NCI-H510A treated with DMSO at 0.1 percent for 48 hours (cell line): ENCODE data around the gene MICOS13.

Experiments used
- DNase-seq: peaks from one replicate; lab custom pipeline; 2025; lab: John Stamatoyannopoulos, UW

Gene MICOS13

GRCh38 chr19:5667751-5668271, 12.5 kb downstream of the MICOS13 start:
- no peak for DNase-seq

GRCh38 chr19:5666921-5667610, 13.2 kb downstream of the MICOS13 start:
- DNase-seq = no peak

GRCh38 chr19:5665781-5666513, 14.4 kb downstream of the MICOS13 start:
- DNase-seq = no peak

- no peak for DNase-seq
Measured at GRCh38 chr19:5664515-5664914, 15.8 kb downstream of the MICOS13 start.

GRCh38 chr19:5663904-5664303, 16.4 kb downstream of the MICOS13 start:
- DNase-seq = no peak

GRCh38 chr19:5661483-5661882, 18.8 kb downstream of the MICOS13 start:
- no peak for DNase-seq

- no peak for DNase-seq
Measured at GRCh38 chr19:5655412-5655811, 24.9 kb downstream of the MICOS13 start.

- DNase-seq = no peak
Measured at GRCh38 chr19:5654931-5655330, 25.4 kb downstream of the MICOS13 start.

GRCh38 chr19:5652261-5652660, 28.1 kb downstream of the MICOS13 start:
- DNase-seq = no peak

GRCh38 chr19:5651361-5651760, 29.0 kb downstream of the MICOS13 start:
- no peak for DNase-seq

GRCh38 chr19:5648464-5648863, 31.9 kb downstream of the MICOS13 start:
- no peak for DNase-seq

- DNase-seq = no peak
Measured at GRCh38 chr19:5646703-5647102, 33.6 kb downstream of the MICOS13 start.

GRCh38 chr19:5645409-5645808, 34.9 kb downstream of the MICOS13 start:
- DNase-seq = peak; percentile 6

- DNase-seq = no peak
Measured at GRCh38 chr19:5644037-5644436, 36.3 kb downstream of the MICOS13 start.

- no peak for DNase-seq
Measured at GRCh38 chr19:5643060-5643459, 37.3 kb downstream of the MICOS13 start.

GRCh38 chr19:5642204-5642603, 38.1 kb downstream of the MICOS13 start:
- no peak for DNase-seq

- DNase-seq = no peak
Measured at GRCh38 chr19:5641171-5641570, 39.1 kb downstream of the MICOS13 start.

GRCh38 chr19:5637971-5638370, 42.3 kb downstream of the MICOS13 start:
- DNase-seq = no peak

- no peak for DNase-seq
Measured at GRCh38 chr19:5635427-5635826, 44.9 kb downstream of the MICOS13 start.

- DNase-seq = no peak
Measured at GRCh38 chr19:5632657-5633056, 47.7 kb downstream of the MICOS13 start.

GRCh38 chr19:5632241-5632612, 48.1 kb downstream of the MICOS13 start:
- DNase-seq = no peak

- no peak for DNase-seq
Measured at GRCh38 chr19:5631567-5632240, 48.6 kb downstream of the MICOS13 start.

GRCh38 chr19:5628919-5629481, 51.3 kb downstream of the MICOS13 start:
- no peak for DNase-seq
